ENCODE data around the gene PYCR2. TPM values are rescaled to one million over a fixed set of nuclear protein-coding genes. Genes with fewer than 3 reads are reported as not detected.
"Not testable (repeated sequence)": the region's sequence is repeated elsewhere in the genome, so short reads cannot be mapped to it uniquely, and the experiment has no call there.

The PYCR2 gene
- total RNA-seq, 1 donor from 2014 or later: 126 TPM

DNA sequence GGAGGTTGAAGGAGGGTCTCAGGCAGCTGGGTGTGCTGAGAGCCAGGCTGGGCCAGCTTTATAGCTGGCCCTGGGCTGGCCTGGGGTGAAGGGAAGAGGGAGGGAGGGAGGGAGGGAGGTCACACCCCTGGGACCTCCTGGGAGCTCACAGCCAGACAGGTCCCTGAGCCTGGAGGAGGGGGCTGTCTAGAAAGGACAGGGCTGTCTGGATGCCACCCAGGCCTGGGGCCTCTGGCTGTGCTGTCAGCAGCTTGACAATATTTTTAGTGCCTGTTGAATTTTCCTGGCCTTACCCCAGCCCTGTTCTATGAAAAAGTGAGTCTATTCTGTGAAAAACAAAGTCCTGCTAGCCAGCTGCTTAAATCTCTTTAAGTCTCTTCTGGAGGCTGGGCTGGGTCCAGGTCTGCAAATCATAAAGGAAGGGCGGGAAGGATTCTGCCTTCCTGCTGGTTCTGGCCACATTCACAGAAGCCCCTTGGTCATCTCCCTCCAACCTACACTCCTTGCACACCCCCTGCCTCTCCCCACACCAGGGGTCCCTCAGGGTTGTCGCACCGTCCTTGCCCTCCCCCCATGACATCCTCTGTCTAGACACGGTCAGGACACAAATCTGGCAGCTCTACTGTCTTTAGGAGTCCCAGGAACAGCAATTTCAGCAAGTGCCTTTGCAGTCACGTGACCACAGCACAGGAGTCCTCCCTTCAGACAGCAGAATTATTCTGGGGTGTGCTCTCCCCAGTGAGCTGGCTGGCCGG lies 17.3 kb upstream of the PYCR2 start, which contains the start of gene LEFTY2:
LEFTY2 (minus strand) TSS at position 34 of the 755 bp plus-strand sequence. CDS start 80 bp downstream, outside the sequence.
- Histone ChIP-seq H3K27me3 (no peaks in the 10 kb centered on the region), H3K4me3 (peak within 1 kb of the TSS in 1 of 2 donors; percentile 37), H3K36me3 (no peaks in the 10 kb centered on the region), H3K4me1 (peaks cover 8 to 18% of the 10 kb centered on the region in 2 donors), H3K27ac (peak within 1 kb of the TSS; percentile 87 to 90), H3K9me3 (no peaks in the 10 kb centered on the region)
- intact Hi-C loops (cut with DNase I): no loop called here
- no peak for TF ChIP-seq CTCF (IDR thresholded peaks at IDR 0.05)
- DNase-seq (ENCODE audit: low spot score in 2 of 2): no peak

DNA sequence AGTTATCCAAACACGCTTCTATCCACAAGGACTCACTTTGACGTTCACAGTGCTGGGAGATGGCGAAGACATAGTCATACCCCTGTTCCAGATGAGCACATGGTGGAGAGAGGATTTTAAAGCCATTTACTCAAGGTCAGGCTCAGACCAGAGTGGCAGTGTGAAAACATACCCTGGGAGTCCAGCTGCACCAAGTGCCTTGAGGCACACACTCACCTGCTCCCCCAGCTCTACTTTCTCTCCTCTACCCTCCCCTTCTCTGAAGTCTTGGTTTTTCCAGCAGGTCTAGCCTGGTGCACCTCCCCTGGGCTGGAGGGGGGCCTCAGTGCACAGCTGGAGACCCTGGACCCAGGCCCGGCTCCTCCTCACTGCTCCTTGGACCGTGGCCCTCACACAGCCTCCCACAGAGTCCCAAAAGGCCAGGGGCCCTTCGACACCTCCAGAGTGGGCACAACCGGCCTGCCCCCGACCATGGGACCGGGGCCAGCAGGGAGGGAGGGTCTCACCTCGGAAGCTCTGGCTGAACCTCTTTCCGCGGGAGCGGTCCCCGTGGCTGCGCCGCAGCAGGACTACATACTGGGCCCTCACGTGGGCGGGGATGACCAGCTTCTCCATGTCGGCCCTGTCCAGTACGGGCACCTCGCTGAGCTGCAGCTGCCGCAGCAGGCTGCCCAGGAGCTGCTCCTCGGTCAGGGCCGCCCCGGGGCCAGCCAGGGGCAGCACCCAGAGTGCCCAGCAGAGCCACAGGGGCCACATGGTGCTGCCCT lies 16.5 kb upstream of the PYCR2 start:
- intact Hi-C loops (cut with DNase I): no loop called here
- Histone ChIP-seq H3K36me3 (no peaks in the 10 kb centered on the region), H3K9me3 (no peaks in the 10 kb centered on the region), H3K27me3 (no peaks in the 10 kb centered on the region), H3K27ac (peak overlapping the region; percentile 87 to 90), H3K4me1 (peaks cover 8 to 18% of the 10 kb centered on the region in 2 donors), H3K4me3 (peak overlapping the region in 1 of 2 donors; percentile 37)
- no peak for TF ChIP-seq CTCF (IDR thresholded peaks at IDR 0.05)
- DNase-seq (ENCODE audit: low spot score in 2 of 2): no peak

- DNase-seq (ENCODE audit: low spot score in 2 of 2); H3K9me3 ChIP-seq; intact Hi-C loops (cut with DNase I); H3K27me3 ChIP-seq; H3K36me3 ChIP-seq; H3K27ac ChIP-seq: not testable (repeated sequence)
- peaks cover 8 to 18% of the 10 kb centered on the region in 2 donors for H3K4me1 ChIP-seq
- peak overlapping the region in 1 of 2 donors; percentile 37 for H3K4me3 ChIP-seq
Observed at GRCh38 chr1:225939939-225940310, 15.9 kb upstream of the PYCR2 start.

DNA sequence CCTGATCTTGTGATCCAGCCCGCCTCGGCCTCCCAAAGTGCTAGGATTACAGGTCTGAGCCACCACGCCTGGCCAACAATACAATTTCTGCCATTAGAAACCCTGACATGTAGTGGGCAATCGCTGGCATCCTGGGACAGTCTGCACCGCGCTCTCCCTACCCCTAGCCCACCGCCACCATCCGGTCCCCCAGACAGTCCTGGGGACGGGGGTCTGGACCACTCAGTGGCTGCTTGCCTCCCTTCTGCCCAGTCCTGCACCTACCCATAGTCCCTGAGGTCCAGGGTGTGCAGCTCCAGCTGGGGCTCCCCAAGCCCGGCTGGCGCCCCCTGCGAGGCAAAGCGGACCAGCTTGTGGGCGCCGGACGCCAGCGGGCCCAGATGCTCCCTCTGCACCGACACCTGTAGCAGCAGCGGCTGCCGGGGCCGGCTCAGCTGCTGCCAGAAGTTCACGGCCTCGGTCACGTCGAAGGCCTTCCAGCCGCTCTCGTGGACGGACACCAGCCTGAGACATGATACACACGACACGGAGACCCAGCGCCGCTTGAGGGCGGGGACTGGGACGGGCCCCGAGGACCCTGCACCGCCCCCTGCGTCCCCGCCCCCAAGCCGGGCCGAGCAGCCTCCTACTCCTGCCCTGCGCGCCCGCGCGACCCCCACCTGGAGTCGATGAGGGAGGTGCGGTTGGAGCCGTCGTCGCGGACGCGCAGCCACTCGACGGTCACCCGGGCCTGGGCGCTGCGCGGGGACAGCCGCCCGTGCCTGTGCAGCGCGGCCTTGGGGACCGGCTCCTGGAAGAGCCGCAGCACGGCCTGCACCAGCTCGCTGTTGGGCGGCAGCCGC lies 15.3 kb upstream of the PYCR2 start:
- H3K27me3 ChIP-seq; intact Hi-C loops (cut with DNase I); H3K9me3 ChIP-seq; DNase-seq (ENCODE audit: low spot score in 2 of 2); H3K27ac ChIP-seq; H3K36me3 ChIP-seq: not testable (repeated sequence)
- Histone ChIP-seq H3K4me3 (peak overlapping the region in 1 of 2 donors; percentile 37), H3K4me1 (peaks cover 8 to 18% of the 10 kb centered on the region in 2 donors)

DNA sequence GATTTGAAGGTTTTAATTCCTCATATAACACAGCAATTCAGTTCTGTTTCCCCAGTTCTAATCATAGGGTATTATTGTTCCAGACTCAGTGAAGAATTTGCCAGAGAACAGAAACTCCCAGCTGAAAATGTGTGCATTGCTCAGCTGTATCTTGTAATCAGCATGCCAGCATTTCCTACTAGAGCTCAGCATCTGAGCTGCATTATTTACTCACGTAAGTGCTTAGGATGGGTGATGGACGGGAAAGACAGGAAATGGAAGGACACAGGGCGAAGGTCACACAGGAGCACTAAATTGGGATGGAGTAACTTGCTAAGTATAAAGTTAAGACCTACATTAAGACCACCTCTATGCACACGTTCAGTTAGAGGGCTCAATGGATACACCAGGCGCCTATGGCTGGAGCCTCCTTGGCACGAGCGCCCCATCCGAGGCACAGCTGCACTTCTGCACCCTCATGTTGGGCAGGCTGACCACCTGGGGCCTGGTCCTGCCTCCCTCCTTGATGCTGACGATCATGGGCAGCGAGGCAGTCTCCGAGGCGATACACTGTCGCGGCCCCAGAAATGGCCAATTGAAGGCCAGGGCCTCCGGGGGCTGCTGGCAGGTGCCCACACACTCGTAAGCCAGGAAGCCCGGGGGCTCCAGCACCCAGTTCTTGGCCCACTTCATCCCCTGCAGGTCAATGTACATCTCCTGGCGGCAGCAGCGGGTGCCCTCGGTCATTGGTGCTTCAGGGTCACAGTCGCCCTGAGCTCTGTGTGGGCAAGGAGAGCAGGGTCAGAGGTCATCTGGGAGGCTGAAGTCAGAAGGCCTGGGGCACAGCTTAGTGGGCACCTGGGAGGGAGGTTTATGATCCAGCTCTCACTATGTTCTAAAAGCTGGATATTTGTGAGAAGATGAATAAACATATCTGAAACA lies 13.3 kb upstream of the PYCR2 start:
- Histone ChIP-seq H3K4me3 (no peak overlapping the region), H3K9me3 (no peaks in the 10 kb centered on the region), H3K27me3 (no peaks in the 10 kb centered on the region), H3K4me1 (peaks cover 8 to 18% of the 10 kb centered on the region in 2 donors), H3K27ac (no peak overlapping the region), H3K36me3 (no peaks in the 10 kb centered on the region)
- intact Hi-C loops (cut with DNase I): no loop called here
- no peak for DNase-seq (ENCODE audit: low spot score in 2 of 2)
- no peak for TF ChIP-seq CTCF (IDR thresholded peaks at IDR 0.05)

DNA sequence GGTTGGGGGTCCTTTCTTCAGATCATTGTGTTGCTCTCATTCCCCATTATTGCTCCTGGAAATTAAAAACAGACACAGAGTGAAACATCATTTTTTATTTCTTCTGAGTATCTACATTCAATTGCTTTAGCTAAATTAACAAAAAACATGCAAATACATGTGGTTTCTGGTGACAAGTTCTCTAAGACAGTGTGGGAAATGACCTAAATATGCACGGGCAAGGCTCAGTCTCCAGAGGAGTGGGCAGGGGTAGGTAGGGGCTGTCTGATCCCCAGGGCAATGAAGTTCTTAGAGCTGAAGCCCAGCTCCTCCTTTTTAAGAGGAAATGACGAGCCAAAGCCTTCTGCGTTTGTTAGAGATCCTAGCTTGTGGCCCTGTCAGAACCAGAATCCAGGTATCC lies 12.5 kb upstream of the PYCR2 start:
- Histone ChIP-seq H3K27ac (no peak overlapping the region), H3K4me1 (peaks cover 8 to 14% of the 10 kb centered on the region in 2 donors), H3K4me3 (no peak overlapping the region), H3K36me3 (no peaks in the 10 kb centered on the region), H3K9me3 (no peaks in the 10 kb centered on the region), H3K27me3 (no peaks in the 10 kb centered on the region)
- no peak for TF ChIP-seq CTCF (IDR thresholded peaks at IDR 0.05)
- intact Hi-C loops (cut with DNase I): no loop called here
- no peak for DNase-seq (ENCODE audit: low spot score in 2 of 2)

- H3K36me3 ChIP-seq; intact Hi-C loops (cut with DNase I); H3K27ac ChIP-seq; H3K27me3 ChIP-seq; DNase-seq (ENCODE audit: low spot score in 2 of 2); H3K9me3 ChIP-seq; H3K4me3 ChIP-seq; H3K4me1 ChIP-seq: not testable (repeated sequence)
Observed at GRCh38 chr1:225936086-225936485, 12.0 kb upstream of the PYCR2 start.

Data from ascending aorta (tissue), 2 donors.